ENCODE data around the gene DISC1.
"Not testable (repeated sequence)": the region's sequence is repeated elsewhere in the genome, so short reads cannot be mapped to it uniquely, and the experiment has no call there.

Gene DISC1

DNA sequence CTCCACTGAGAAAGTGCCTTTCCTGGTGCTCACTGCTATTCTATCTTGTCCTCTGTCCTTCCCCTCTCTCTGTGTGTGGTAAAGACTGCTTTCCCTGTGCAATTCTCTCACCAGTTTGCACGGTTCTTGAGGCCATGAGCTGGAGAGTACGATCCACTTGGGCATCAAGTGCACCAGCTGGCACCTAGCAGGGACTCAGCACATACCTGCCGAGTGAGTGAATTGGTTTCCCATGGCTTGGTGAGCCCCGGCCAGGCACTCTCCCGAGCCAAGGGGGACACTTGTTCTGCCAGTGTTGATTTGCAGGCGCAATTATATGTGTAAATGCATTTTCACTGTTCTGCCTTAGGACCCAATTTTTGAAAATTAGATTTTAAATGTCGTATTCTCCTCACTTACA lies 313.5 kb downstream of the DISC1 start:
- no peak for DNase-seq

DNA sequence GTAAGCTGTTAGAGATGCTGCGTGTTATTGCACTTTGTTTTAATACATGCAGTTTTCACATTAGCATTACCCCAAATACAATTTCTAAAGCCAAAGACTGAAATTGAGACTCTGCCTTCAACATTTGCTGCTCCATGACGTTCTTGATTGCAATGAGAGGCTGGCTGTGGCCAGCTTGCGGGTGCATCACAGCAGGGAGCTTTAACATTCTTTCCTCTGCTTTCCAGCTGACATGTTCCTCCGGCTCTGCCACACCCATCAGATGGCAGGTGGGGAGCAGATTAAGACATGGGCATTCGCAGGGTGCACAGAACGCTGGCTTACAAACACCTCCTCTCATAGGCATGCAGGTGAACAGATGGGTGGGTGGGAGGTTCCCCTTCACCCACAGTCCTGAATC lies 314.1 kb downstream of the DISC1 start:
- DNase-seq, result no peak

- no peak for DNase-seq
These were observed 316.5 kb downstream of the DISC1 start for GRCh38 chr1:231943084-231943483.

- DNase-seq, result not testable (repeated sequence)
These were observed 321.5 kb downstream of the DISC1 start for GRCh38 chr1:231948102-231948501.

DNA sequence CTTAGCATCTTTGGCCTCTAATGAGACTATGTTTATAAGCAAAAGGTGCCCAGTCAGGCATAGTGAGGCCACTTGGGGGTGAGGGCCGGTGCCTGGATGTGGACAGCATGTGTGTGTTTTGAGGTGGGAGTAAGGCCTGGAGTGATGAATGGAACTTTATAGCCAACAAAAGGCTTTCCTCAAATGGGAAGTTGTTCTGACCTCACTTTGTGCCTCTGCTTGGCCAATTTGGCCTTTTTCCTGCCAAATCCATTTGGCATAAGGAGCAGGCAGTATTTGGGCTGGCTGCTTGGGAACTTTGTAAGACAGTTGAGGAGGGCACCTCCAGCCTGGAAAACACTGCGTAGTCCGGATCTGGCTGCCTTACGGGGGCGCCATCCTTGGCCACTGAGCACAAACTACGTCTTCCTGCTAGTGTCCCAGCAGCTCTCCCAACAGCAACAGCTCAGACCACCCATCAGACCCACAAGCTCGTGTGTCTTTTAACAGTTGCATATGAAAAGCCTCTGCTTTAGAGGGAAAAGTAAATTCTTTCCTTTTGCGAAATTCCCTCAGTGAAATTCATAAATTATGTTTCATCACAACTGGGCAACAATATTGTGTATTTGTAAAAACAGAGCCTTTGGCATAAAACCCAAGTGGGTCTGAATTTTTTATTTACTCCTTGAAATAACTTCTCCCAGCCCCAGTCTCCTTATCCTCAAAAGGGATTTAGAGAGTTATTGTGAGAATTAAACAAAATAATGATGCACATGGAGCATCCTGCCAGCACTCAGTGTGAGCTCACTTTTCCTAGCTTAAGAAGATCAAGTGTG lies 322.9 kb downstream of the DISC1 start:
- DNase-seq, result no peak

- DNase-seq, result no peak
These were observed 323.9 kb downstream of the DISC1 start for GRCh38 chr1:231950331-231951128.

DNA sequence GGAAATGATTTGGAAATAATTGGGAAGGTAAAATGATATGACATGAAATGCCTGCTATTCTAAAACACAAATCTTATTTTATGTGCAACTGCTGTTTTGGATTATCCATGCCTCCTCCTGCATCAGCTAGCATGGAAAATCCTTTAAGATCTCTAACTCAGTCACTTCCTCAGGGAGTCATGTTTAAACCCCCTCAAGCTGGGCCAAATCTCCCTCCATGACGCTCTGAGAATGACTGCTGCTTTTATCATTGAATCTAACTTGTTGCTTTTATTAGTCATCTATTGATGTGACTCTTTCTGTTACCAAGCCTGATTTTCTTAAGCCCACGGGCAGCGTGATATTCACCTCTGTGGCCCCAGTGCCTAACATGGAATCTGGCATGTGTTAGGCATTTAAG lies 324.8 kb downstream of the DISC1 start:
- no peak for DNase-seq

DNA sequence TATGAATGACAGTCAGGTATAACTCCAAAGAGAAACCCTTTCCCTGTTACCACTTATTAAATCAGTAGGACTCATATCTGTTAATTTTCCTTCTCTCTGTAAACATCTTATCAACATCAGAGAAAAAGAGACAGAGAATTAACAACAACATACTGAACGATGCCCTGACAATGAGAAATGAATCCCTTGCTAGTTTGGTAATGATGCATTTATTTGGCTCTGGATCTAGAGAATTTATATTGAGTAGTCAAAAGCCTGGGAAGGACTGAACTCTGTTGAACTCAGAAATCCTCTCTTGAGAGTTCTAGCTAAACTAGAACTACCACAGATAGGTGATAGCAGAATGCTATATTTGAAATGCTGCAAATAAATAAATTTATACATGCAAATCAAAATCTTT lies 325.6 kb downstream of the DISC1 start:
- no peak for DNase-seq

- DNase-seq, result no peak
These were observed 327.1 kb downstream of the DISC1 start for GRCh38 chr1:231953660-231954059.

- no peak for DNase-seq
These were observed 328.2 kb downstream of the DISC1 start for GRCh38 chr1:231954751-231955150.

DNA sequence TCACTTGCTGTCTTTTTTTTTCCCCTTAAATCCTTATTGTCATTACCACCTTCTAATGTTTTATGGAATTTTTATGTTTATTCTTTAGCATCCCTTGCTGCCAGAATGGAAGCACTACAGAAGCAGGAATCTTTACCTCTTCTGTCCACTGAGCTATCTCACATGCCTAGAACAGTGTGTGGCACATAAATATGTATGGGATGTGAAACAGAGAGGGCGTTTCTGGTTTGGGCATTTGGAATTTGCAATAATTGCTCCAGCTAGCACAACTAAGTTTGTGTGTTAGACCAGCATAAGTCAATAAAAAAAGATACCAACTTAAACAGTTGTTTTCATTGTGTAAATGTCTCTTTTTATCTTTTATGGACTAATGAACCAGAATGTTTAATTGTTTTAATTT lies 330.8 kb downstream of the DISC1 start:
- DNase-seq, result no peak

GRCh38 chr1:231958448-231958847 lies 331.9 kb downstream of the DISC1 start:
- DNase-seq, result no peak

DNA sequence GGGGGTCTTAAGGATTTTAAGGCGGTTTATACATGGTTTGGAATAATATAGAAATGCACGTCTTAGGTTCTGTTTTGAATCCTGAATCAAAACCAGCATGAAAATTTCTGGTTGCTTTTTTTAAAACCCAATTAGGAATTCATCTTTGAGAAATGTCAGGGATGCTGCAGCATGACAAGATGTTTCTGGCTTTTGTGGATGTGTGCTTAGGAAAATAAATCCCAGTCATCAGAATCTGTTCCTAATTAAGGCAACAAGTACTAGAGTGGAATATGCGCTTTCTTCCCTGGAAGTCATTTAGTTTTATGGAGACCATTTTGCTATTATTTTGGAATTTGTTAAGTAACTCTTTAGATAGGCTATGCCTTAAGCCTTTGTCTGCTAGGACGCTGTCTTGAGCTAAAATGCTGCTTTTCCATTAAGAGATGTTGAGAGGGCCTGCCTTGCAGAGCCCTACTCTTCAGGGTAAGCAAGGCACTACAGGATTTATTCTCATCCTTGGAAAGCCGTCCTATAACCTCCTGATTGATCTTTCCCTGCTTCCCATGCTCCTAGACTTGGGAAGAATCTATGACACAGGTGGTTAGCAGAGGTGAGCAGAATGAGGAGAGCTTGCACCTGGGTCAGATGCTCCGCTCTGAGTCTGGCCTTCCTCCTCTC lies 332.8 kb downstream of the DISC1 start:
- no peak for DNase-seq

GRCh38 chr1:231961801-231962200 lies 335.2 kb downstream of the DISC1 start:
- not testable (repeated sequence) for DNase-seq

DNA sequence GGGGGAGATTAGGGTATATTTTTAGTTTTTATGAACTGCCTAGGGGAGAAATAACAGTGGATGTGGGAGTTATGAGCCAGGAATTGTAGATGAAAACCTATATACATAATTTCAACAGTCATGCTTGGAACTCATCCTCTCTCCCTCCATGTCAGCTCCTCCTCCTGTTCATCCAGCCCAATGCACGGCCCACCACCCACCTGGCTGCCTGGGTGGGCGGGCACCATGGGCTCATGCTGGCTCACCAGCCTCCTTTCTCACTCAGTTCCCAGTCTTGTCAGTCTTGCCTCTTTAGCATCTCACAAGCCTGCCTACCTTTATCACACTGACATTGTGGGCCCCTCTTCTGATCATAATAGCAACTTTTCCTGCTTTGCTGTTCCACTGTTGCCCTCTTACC lies 336.0 kb downstream of the DISC1 start:
- no peak for DNase-seq

DNA sequence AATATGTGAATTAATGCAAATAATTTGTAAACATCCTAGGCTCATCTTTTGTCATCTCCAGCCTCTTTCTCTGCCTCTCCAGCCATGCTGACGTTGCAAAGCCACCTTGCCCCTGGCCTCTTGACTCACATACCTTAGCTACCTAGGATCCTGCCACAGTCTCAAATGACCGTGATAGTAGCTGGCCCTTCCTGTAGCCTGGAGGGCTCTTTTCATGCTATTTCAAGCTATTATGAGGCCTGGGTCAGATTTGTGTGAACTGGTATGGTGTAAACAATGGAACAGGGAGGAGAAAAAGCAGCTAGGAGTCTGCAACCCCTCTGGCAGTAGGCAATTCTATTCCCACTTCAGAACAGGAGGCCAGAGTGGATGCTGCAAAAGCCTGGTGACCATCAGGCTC lies 337.7 kb downstream of the DISC1 start:
- no peak for DNase-seq

DNA sequence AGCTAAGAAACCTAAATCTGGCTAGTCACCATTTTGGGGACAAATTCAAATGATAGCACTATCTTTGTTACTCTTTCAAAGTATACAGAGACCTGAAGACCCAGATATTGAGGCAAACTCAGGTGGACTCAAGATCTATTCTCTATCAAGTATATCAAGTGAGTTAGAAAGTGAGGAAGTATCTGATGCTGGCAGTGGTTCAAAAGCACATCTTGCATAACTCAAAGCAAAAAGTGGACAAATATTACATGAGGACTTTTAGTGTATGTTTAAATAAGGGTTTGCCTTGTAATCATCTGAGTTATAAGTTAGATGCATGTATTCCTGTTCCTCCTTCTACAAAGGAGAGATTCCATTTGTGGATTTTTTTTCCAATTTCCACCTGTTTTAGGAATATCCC lies 338.4 kb downstream of the DISC1 start:
- no peak for DNase-seq

- no peak for DNase-seq
These were observed 339.0 kb downstream of the DISC1 start for GRCh38 chr1:231965615-231966014.

GRCh38 chr1:231966983-231967382 lies 340.4 kb downstream of the DISC1 start:
- no peak for DNase-seq

DNA sequence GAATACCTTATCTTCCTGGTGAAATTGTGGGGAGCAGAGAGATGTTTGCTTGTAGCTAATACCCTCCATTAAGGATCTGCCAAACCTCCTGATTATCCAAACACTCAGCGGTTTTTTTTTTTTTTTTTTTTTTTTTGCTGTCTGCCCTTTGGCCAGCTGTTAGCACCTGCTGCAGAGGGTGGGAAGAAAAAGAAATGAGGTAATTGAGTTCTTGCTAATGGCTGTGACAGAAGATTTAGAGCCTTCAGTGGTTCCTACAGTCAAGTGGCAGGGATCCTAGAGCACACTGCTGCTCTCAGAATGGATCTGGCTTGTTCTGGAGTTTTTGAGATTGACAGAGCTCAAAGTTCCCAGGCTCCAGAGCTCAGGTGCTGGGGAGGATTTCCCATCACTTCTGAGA lies 342.5 kb downstream of the DISC1 start:
- DNase-seq, result no peak

DNA sequence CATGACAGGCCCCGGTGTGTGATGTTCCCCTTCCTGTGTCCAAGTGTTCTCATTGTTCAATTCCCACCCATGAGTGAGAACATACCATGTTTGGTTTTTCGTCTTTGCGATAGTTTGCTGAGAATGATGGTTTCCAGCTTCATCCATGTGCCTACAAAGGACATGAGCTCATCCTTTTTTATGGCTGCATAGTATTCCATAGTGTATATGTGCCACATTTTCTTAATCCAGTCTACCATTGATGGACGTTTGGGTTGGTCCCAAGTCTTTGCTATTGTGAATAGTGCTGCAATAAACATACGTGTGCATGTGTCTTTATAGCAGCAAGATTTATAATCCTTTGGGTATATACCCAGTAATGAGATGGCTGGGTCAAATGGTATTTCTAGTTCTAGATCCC lies 343.2 kb downstream of the DISC1 start:
- not testable (repeated sequence) for DNase-seq

DNA sequence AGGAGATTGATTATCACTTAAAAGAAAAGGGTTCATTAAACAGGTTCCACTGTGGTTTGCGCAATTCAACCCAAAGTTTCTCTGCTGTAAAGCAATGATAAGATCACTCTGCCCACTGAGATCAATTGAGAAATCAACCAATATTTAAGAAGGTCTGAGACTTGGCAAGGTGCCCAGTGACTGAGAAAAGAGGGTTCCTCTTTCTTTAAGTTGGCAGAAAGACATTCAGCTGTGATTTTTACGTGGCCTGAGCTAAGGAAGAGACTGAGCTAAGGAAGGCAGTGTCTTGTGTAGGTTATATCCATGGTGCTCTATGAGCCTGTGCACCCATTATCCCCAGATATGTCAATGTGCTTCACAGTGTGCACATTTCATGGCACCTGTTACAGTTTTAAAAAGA lies 344.1 kb downstream of the DISC1 start:
- DNase-seq, result no peak

- no peak for DNase-seq
These were observed 345.0 kb downstream of the DISC1 start for GRCh38 chr1:231971397-231972110.
